Measurements from ENCODE around the gene WDR5. TPM values are rescaled to one million over a fixed set of nuclear protein-coding genes. Genes with fewer than 3 reads are reported as not detected.

Gene WDR5
- total RNA-seq, 1 donor from 2014 or later: 13.9 TPM

DNA sequence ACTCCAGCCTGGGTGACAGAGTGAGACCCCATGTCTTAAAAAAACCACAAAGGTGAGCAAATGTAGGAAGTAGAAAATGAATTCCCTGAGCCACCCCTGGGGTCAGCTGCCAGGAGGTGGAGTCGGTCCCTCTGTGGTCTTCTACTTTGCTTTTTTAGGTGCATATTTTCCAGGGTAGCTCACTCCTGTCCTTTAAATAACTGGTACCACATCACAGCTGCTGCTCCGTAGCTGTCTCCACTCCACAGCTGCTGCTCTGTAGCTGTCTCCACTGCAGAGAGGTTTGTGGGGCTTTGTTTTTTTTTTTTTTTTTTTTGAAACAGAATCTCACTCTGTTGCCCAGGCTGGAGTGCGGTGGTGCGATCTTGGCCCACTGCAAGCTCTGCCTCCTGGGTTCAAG, 8.9 kb downstream of the WDR5 start:
- Histone ChIP-seq H3K4me1 (no peaks in the 10 kb centered on the region), H3K9me3 (no peaks in the 10 kb centered on the region), H3K36me3 (peaks cover 70 to 90% of the 10 kb centered on the region in 2 donors), H3K4me3 (no peak overlapping the region), H3K27me3 (no peaks in the 10 kb centered on the region), H3K27ac (peak overlapping the region in 1 of 2 donors; percentile 3)
- TF ChIP-seq, protein P1, sequence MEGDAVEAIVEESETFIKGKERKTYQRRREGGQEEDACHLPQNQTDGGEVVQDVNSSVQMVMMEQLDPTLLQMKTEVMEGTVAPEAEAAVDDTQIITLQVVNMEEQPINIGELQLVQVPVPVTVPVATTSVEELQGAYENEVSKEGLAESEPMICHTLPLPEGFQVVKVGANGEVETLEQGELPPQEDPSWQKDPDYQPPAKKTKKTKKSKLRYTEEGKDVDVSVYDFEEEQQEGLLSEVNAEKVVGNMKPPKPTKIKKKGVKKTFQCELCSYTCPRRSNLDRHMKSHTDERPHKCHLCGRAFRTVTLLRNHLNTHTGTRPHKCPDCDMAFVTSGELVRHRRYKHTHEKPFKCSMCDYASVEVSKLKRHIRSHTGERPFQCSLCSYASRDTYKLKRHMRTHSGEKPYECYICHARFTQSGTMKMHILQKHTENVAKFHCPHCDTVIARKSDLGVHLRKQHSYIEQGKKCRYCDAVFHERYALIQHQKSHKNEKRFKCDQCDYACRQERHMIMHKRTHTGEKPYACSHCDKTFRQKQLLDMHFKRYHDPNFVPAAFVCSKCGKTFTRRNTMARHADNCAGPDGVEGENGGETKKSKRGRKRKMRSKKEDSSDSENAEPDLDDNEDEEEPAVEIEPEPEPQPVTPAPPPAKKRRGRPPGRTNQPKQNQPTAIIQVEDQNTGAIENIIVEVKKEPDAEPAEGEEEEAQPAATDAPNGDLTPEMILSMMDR (IDR thresholded peaks at IDR 0.05): no peak
- DNase-seq (ENCODE audit: low spot score in 2 of 2): no peak
- intact Hi-C loops (cut with DNase I): no loop called here

DNA sequence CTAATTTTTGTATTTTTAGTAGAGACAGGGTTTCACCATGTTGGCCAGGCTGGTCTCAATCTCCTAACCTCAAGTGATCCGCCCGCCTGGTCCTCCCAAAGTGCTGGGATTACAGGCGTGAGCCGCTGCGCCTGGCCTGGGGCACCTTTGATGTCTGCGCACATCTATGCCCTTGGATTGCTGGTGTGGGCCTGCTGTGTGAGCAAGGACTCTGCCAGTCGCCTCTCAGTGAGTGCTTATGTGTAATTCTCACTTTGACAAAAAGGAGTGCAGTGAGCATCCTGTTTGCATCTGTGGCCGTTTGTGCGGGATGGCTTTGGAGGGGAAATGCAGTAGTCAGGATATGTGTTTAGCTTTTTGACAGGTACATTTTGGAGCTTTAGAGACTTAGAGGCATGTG, 9.4 kb downstream of the WDR5 start:
- no peak overlapping the region for H3K27ac ChIP-seq
- no peak overlapping the region for H3K4me3 ChIP-seq
- TF ChIP-seq, protein P1 (IDR thresholded peaks at IDR 0.05): no peak
- H3K27me3 ChIP-seq: no peaks in the 10 kb centered on the region
- no peak for DNase-seq (ENCODE audit: low spot score in 2 of 2)
- intact Hi-C loops (cut with DNase I): no loop called here
- H3K4me1 ChIP-seq: no peaks in the 10 kb centered on the region
- peaks cover 69 to 90% of the 10 kb centered on the region in 2 donors for H3K36me3 ChIP-seq
- H3K9me3 ChIP-seq: no peaks in the 10 kb centered on the region

DNA sequence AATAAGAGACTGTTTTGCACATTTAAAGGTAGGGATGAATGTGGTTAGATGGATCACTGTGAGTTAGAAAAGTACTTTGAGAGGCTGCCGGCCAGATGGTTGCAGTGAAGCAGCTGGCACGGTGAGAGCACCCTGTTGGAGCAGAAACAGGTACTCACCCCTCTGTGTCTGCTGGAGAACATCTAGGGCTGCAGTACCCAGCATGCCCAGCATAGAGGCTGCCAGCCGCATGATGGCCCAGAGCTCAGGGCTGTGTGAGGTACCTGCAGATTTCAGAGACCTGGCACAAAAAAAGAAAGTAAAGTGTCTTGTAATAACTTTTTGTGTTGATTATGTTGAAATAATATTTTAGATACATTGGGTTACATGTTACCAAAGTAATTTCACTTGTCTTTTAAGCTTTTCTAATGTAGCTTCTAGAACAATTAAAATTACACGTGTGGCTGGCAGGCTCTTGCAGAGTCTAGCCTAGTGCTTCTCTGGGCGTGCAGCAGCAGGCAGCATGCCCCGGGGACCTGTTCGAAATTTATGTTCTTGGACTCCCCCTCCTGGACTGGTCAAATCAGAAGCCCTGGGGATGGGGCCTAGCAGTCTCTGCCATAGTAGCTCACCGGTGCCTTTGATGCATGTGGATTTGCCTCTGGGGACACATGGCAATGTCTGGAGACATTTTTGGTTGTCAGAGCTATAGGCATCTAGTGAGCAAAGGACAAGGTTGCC, 11.1 kb downstream of the WDR5 start:
- TF ChIP-seq, protein P1 (IDR thresholded peaks at IDR 0.05): no peak
- Histone ChIP-seq H3K4me3 (no peak overlapping the region), H3K4me1 (no peaks in the 10 kb centered on the region), H3K27me3 (no peaks in the 10 kb centered on the region), H3K36me3 (peaks cover 72 to 90% of the 10 kb centered on the region in 2 donors), H3K9me3 (no peaks in the 10 kb centered on the region), H3K27ac (no peak overlapping the region)
- DNase-seq (ENCODE audit: low spot score in 2 of 2): no peak
- intact Hi-C loops (cut with DNase I): no loop called here

DNA sequence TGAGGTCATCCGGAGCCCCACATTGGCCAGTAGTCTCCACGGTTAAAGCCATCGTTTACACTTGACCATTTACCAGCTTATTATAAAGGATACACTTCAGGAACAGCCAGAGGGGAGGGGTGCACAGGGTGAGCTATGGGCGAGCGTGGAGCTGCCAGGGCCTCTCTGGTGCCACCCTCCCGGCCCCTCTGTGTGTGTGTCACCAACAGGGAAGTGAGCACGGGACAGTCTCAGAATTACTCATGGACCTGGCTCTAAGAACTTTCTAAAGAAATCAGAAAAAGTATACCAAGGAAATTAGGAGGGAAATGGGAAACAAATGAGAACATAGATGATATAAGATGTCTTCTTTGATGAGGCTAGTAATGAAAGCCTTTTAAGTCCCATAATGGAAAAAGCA, 13.5 kb downstream of the WDR5 start:
- no peaks in the 10 kb centered on the region for H3K4me1 ChIP-seq
- no peak overlapping the region for H3K27ac ChIP-seq
- TF ChIP-seq, protein P1 (IDR thresholded peaks at IDR 0.05): no peak
- H3K9me3 ChIP-seq: no peaks in the 10 kb centered on the region
- peaks cover 72 to 90% of the 10 kb centered on the region in 2 donors for H3K36me3 ChIP-seq
- no peak overlapping the region for H3K4me3 ChIP-seq
- intact Hi-C loops (cut with DNase I): no loop called here
- H3K27me3 ChIP-seq: no peaks in the 10 kb centered on the region
- DNase-seq (ENCODE audit: low spot score in 2 of 2): peak in 1 of 2 donors; percentile 50

DNA sequence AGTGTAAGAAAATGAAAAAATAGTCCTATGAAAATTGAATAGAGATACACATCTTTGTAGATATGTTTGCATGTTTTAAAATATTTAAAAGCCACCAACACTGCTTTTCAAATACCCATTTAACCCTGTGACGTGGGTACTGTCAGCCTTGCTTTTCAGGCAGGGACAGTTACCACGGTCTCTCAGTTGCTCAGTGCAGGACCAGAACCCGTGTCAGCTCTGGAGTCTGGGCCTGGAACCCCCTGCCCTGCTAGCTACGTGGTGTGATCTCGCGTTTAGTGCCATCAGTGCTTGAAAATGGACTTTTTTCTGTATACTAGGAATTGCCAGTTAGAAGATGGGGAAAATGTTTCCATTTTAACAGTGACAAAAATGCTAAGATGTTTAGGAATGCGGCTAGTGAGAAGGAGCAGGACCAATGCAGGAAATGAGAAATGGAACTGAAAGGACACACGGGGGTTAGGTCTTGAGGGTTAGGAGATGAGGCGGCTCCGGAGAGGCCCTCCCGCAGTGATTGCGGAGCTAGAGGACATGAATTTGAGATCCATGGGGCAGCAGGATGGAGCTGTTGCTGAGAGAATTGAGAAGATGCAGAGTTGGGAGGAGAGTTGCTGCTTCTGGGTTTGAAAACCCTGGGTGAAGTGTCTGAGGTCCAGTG, 14.8 kb downstream of the WDR5 start:
- Histone ChIP-seq H3K27ac (no peak overlapping the region), H3K36me3 (peaks cover 78 to 94% of the 10 kb centered on the region in 2 donors), H3K27me3 (no peaks in the 10 kb centered on the region), H3K4me1 (no peaks in the 10 kb centered on the region), H3K4me3 (no peak overlapping the region), H3K9me3 (no peaks in the 10 kb centered on the region)
- TF ChIP-seq, protein P1 (IDR thresholded peaks at IDR 0.05): no peak
- intact Hi-C loops (cut with DNase I): no loop called here
- no peak for DNase-seq (ENCODE audit: low spot score in 2 of 2)
